HUES48 (cell line): ENCODE measurements around the gene DET1.
"Not testable (repeated sequence)": the region's sequence is repeated elsewhere in the genome, so short reads cannot be mapped to it uniquely, and the experiment has no call there.

Experiments
- H3K27ac ChIP-seq: one replicate; pipeline ENCODE4 v1.7.0; 2013; ENCODE audit warnings: low read depth, low read length, inconsistent platforms
- H3K27me3 ChIP-seq: 2 replicates; pipeline ENCODE4 v1.6.1; 2013; ENCODE audit warnings: mild to moderate bottlenecking, low read length; ENCODE audit not compliant: control insufficient read depth, insufficient read depth
- H3K36me3 ChIP-seq: 2 replicates; pipeline ENCODE4 v1.6.1; 2013; ENCODE audit warnings: low read length; ENCODE audit not compliant: control insufficient read depth, insufficient read depth
- H3K4me1 ChIP-seq: 2 replicates; pipeline ENCODE4 v1.6.1; 2013; ENCODE audit warnings: mild to moderate bottlenecking, low read length; ENCODE audit not compliant: control insufficient read depth, insufficient read depth
- H3K4me3 ChIP-seq: 2 replicates; pipeline ENCODE4 v1.5.1; 2013; ENCODE audit warnings: mild to moderate bottlenecking, low read depth, low read length
- H3K9ac ChIP-seq: 2 replicates; pipeline ENCODE4 v1.6.1; 2013; ENCODE audit warnings: mild to moderate bottlenecking, low read depth, low read length, moderate library complexity
- H3K9me3 ChIP-seq: 2 replicates; pipeline ENCODE4 v1.6.1; 2013; ENCODE audit warnings: low read length; ENCODE audit not compliant: control insufficient read depth, insufficient read depth

DET1 gene

DNA sequence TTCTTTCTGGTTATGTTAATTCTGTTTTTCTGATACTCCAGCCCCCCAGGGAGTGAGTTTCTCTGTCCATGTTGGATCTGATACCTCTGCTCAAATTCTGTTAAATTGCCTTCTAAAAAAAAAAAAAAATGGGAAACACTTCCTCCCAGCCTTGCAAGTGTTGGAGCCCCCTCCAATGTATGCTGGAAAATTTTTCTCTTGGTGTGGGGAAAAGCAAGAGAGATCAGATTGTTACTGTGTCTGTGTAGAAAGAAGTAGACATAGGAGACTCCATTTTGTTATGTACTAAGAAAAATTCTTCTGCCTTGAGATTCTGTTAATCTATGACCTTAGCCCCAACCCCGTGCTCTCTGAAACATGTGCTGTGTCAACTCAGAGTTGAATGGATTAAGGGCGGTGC, 6.1 kb downstream of the DET1 start:
- not testable (repeated sequence) for H3K36me3 ChIP-seq, H3K9me3 ChIP-seq, H3K4me3 ChIP-seq, H3K9ac ChIP-seq, H3K27me3 ChIP-seq
- Histone ChIP-seq H3K27ac (peak overlapping the region; percentile 44), H3K4me1 (peaks cover 42% of the 10 kb centered on the region)

DNA sequence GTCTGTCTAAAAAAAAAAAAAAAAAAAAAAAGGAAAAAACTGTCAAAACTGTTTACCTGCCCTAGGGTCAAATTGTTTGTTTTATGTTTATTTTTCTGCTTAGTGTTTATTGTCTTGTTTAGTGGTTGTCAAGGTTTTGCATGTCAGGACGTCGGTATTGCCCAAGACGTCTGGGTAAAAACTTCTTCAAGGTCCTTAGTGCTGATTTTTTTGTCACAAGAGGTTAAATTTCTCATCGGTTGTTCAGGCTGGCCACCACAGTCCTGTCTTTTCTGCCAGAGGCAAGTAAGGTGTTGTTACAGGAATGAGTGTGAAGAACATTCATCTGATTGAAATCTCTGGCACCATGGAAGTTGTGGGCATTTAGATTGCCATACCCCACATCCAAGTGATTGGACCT, 7.0 kb downstream of the DET1 start:
- Histone ChIP-seq H3K4me1 (peaks cover 42% of the 10 kb centered on the region), H3K27me3 (no peaks in the 10 kb centered on the region), H3K36me3 (no peaks in the 10 kb centered on the region; the same call in 1 of the 2 replicates), H3K27ac (peak overlapping the region; percentile 44), H3K9ac (no peak overlapping the region), H3K9me3 (peaks cover 4% of the 10 kb centered on the region; the same call in 1 of the 2 replicates), H3K4me3 (no peak overlapping the region)

DNA sequence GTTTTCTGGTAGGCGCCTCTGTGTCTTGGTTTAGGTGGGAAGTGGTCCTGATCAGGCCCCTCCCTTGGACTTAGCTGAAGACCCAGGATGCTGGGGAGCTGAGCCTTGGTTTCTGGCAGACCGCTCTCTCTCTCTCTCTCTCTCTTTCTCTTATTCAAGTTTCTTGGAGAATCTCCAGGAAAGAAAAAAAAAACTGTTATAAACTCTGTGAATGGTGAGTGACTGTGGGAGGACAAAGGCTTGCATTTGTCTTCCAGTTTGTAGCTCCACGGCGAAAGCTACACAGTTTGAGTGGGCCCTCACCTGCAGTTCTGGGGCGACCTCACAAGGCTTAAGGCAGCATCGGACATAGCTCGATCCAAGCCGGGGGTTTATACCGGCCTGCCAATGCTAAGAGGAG, 7.5 kb downstream of the DET1 start:
- Histone ChIP-seq H3K27ac (peak overlapping the region; percentile 60), H3K36me3 (no peaks in the 10 kb centered on the region; the same call in 1 of the 2 replicates), H3K4me1 (peaks cover 42% of the 10 kb centered on the region), H3K4me3 (no peak overlapping the region), H3K9ac (no peak overlapping the region), H3K9me3 (peaks cover 4% of the 10 kb centered on the region; the same call in 1 of the 2 replicates), H3K27me3 (no peaks in the 10 kb centered on the region)

- H3K27me3 ChIP-seq, result no peaks in the 10 kb centered on the region
- peak overlapping the region; percentile 50 for H3K27ac ChIP-seq
- H3K4me3 ChIP-seq, result no peak overlapping the region; the same call in 1 of the 2 replicates
- peaks cover 4% of the 10 kb centered on the region; the same call in 1 of the 2 replicates for H3K9me3 ChIP-seq
- no peaks in the 10 kb centered on the region for H3K36me3 ChIP-seq
- H3K4me1 ChIP-seq, result peaks cover 31% of the 10 kb centered on the region
- H3K9ac ChIP-seq, result no peak overlapping the region
Measured at GRCh38 chr15:88537591-88538317, 8.7 kb downstream of the DET1 start.

GRCh38 chr15:88535607-88536313, 10.7 kb downstream of the DET1 start:
- Histone ChIP-seq H3K36me3 (peaks cover 11% of the 10 kb centered on the region; the same call in 1 of the 2 replicates), H3K9ac (no peak overlapping the region), H3K9me3 (peaks cover 4% of the 10 kb centered on the region; the same call in 1 of the 2 replicates), H3K27me3 (no peaks in the 10 kb centered on the region), H3K27ac (no peak overlapping the region), H3K4me3 (no peak overlapping the region), H3K4me1 (peaks cover 17% of the 10 kb centered on the region)

DNA sequence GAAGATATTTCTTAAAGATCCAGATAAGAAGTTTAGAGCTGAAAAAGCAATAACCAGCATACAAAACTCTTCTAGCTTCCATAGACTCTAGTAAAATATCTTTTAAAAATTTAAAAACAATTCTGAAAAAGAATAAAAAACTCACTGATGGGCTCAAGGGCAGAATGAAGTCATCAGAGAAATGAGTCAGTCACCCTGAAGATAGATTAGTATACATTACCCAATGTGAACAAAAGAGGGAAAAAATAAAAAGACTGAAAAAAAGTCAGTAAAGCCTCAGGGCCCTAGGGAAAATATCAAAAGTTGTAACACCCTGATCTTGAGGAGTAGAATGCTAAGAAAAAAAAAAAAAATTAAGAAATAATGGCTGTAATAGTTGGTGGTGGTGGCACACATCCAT, 11.4 kb downstream of the DET1 start:
- no peak overlapping the region for H3K9ac ChIP-seq
- peaks cover 4% of the 10 kb centered on the region; the same call in 1 of the 2 replicates for H3K9me3 ChIP-seq
- H3K4me1 ChIP-seq, result peaks cover 13% of the 10 kb centered on the region
- H3K27me3 ChIP-seq, result no peaks in the 10 kb centered on the region
- H3K36me3 ChIP-seq, result peaks cover 17% of the 10 kb centered on the region
- H3K27ac ChIP-seq, result no peak overlapping the region
- H3K4me3 ChIP-seq, result no peak overlapping the region

- Histone ChIP-seq H3K27ac (no peak overlapping the region), H3K4me3 (no peak overlapping the region), H3K36me3 (peaks cover 18% of the 10 kb centered on the region)
Measured at GRCh38 chr15:88533376-88533775, 13.1 kb downstream of the DET1 start.

DNA sequence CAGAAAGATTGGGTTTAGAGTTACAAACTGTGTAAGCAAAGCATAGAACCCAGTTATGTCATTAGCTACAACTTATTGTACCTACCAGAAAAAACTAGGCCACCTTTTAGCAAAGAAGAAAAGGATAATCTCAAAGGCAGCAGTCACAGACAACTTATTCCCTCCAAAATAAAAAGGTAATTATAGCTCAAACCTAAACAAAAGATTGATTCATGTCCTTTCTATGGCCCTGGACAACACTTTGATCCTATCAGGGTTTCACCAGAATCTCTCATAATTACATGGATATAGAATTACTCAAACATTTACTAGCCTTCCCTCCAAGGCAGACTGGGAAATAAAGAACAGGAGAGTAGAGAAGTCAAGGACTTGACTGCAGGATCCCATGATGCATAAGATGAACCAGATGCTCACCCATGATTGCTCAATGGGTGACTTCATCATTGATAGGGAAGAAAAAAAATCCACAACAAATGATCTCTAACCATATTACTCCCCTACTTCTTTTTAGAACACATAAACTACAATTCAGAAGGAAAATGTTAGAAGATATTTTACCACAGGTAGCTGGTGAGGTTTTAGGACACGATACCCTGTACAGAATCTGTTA, 17.4 kb downstream of the DET1 start:
- Histone ChIP-seq H3K36me3 (peaks cover 46% of the 10 kb centered on the region), H3K4me3 (no peak overlapping the region), H3K27me3 (no peaks in the 10 kb centered on the region), H3K27ac (no peak overlapping the region), H3K9me3 (no peaks in the 10 kb centered on the region; the same call in 1 of the 2 replicates), H3K4me1 (no peaks in the 10 kb centered on the region), H3K9ac (no peak overlapping the region)

More at GRCh38 chr15:88533376-88533775, 13.1 kb downstream of the DET1 start:
- Histone ChIP-seq H3K9me3 (peaks cover 4% of the 10 kb centered on the region; the same call in 1 of the 2 replicates), H3K9ac (no peak overlapping the region), H3K27me3 (no peaks in the 10 kb centered on the region), H3K4me1 (peaks cover 5% of the 10 kb centered on the region; the same call in 1 of the 2 replicates)

DNA sequence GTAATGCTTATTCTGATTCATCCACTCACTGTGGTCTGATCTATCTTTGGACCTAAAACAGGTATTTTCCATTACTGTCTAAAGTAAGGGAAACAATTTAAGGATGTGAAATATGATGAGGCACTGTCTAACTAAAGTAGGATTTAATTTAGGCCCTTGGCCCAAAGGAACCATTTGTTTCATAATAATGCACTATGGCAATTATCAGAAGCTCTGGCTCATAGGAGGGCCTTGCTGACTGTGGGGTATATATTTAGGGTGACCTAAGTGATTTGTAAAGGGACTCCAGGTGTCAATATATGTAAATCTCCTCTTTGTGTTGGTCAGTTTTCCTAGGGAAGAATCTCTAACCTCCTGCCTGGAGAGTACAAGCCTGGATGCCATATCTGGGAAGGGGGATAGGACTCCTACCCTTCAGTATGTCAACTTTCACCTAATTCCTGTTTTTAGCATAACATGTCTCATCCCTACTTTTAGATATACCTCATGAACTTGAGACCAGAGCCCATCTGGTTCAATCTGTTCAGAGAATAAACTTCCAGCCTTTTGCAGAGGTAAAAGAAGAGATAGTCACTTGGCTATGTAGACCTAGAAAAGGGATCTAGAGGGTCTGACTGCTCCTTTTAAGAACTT, 20.1 kb downstream of the DET1 start:
- no peak overlapping the region for H3K27ac ChIP-seq
- no peak overlapping the region for H3K4me3 ChIP-seq
- no peaks in the 10 kb centered on the region for H3K27me3 ChIP-seq
- no peak overlapping the region for H3K9ac ChIP-seq
- peaks cover 4% of the 10 kb centered on the region; the same call in 1 of the 2 replicates for H3K9me3 ChIP-seq
- H3K36me3 ChIP-seq, result peaks cover 41% of the 10 kb centered on the region
- H3K4me1 ChIP-seq, result no peaks in the 10 kb centered on the region

- Histone ChIP-seq H3K27ac (no peak overlapping the region), H3K9ac (no peak overlapping the region), H3K4me3 (no peak overlapping the region), H3K27me3 (no peaks in the 10 kb centered on the region), H3K4me1 (no peaks in the 10 kb centered on the region), H3K36me3 (peaks cover 32% of the 10 kb centered on the region), H3K9me3 (peaks cover 4% of the 10 kb centered on the region; the same call in 1 of the 2 replicates)
Measured at GRCh38 chr15:88525418-88525817, 21.1 kb downstream of the DET1 start.
